Mononuclear cell (primary cell): ENCODE results near the gene ADAM17. TPM values are rescaled to one million over a fixed set of nuclear protein-coding genes. Genes with fewer than 3 reads are reported as not detected.
"Not testable (repeated sequence)": the region's sequence is repeated elsewhere in the genome, so short reads cannot be mapped to it uniquely, and the experiment has no call there.

Experiments
- H3K27me3 ChIP-seq: 2 replicates; pipeline ENCODE4 v1.6.0; 2011; ENCODE audit warnings: low read length, control low read depth; ENCODE audit not compliant: insufficient read depth
- H3K4me1 ChIP-seq: 2 replicates; pipeline ENCODE4 v1.5.1; 2011; ENCODE audit warnings: mild to moderate bottlenecking, low read length, control low read depth; ENCODE audit not compliant: insufficient read depth
- H3K4me3 ChIP-seq: 2 replicates; pipeline ENCODE4 v1.5.1; 2011; ENCODE audit warnings: mild to moderate bottlenecking, low read length, moderate library complexity
- H3K9me3 ChIP-seq: 2 replicates; pipeline ENCODE4 v1.5.1; 2011; ENCODE audit warnings: low read depth, mild to moderate bottlenecking, control low read depth, low read length
- total RNA-seq: library from RNA; depleted of rRNA; stranded (reverse); fragments of >200 nt; gene quantifications from one replicate; pipeline ENCODE4 v1.2.3, GENCODE V29; 2012

Gene ADAM17
- total RNA-seq, 1 donor: 47.2 TPM

DNA sequence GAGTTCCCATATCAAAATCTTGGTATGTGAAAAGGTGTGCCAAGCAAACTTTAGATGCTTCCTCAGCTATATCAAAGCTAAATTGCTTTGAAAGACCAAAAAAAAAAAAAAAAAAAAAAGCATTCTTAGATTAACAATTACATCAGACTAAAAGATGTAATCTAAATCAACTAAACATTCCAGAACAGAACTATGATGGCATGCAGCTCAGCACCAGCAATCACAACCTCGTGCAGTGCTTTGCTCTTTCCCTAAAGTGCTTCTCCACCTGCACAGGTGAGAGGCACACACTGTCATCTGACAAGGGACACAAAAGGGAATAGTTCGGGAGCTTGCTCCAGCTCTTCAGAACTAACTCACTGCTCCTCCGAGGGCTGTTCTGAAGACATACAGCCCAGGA lies 37.5 kb downstream of the ADAM17 start:
- H3K9me3 ChIP-seq: no peaks in the 10 kb centered on the region
- H3K4me1 ChIP-seq: no peaks in the 10 kb centered on the region
- H3K4me3 ChIP-seq: no peak overlapping the region
- no peaks in the 10 kb centered on the region for H3K27me3 ChIP-seq

GRCh38 chr2:9517118-9517782 lies 38.4 kb downstream of the ADAM17 start:
- Histone ChIP-seq H3K4me3 (no peak overlapping the region), H3K27me3 (no peaks in the 10 kb centered on the region), H3K4me1 (no peaks in the 10 kb centered on the region), H3K9me3 (no peaks in the 10 kb centered on the region)

DNA sequence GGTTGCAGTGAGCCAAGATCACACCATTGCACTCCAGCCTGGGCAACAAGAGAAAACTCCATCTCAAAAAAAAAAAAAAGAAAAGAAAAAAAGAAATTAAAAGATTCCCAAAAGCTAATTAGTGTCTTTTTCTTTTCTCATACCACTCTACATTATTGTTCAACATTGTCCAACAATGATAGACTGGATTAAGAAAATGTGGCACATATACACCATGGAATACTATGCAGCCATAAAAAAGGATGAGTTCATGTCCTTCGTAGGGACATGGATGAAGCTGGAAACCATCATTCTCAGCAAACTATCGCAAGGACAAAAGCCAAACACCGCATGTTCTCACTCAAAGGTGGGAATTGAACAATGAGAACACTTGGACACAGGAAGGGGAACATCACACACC lies 41.7 kb downstream of the ADAM17 start:
- not testable (repeated sequence) for H3K4me1 ChIP-seq, H3K27me3 ChIP-seq, H3K9me3 ChIP-seq, H3K4me3 ChIP-seq

GRCh38 chr2:9508931-9509330 lies 46.7 kb downstream of the ADAM17 start:
- no peaks in the 10 kb centered on the region for H3K4me1 ChIP-seq
- H3K9me3 ChIP-seq: no peaks in the 10 kb centered on the region
- H3K4me3 ChIP-seq: no peak overlapping the region
- H3K27me3 ChIP-seq: no peaks in the 10 kb centered on the region

DNA sequence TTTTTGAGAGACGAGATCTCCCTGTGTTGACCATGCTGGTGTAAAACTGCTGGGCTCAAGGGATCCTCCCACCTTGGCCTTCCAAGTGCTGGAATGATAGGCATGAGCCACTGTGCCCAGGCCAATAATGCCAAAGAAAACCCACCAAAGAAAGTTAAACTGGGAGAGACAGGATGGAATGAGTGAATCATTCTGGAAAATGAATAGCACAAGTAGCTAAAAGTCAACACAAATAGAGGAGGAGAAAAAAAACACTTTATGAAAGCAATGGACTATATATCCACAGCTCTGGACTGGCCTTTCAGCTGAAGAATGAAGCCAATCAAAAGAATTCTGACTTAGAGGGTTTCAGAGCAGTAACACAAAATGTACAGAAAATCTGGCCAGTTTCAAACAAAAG lies 57.4 kb downstream of the ADAM17 start:
- Histone ChIP-seq H3K4me1 (no peaks in the 10 kb centered on the region), H3K9me3 (no peaks in the 10 kb centered on the region), H3K4me3 (no peak overlapping the region), H3K27me3 (no peaks in the 10 kb centered on the region)

DNA sequence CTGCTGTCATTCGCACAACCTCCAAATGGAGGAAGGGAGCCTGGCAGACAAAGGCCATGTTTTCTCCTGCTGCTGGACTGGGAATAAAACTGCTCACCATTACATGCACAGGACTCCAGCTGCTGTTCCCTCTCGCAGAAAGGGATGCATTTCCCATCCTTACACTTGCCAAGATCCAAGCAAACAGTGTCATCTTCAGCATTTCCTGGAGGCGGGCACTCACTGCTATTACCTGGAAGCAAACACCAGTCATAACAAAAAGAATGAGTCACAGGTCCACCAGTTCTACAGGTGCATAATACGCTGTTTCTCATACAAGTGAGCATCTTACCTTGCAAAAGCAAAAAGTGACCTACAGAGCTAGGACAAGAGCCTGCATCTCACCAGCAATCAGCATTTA lies 58.6 kb downstream of the ADAM17 start:
- no peak overlapping the region for H3K4me3 ChIP-seq
- H3K4me1 ChIP-seq: no peaks in the 10 kb centered on the region
- H3K27me3 ChIP-seq: no peaks in the 10 kb centered on the region
- H3K9me3 ChIP-seq: no peaks in the 10 kb centered on the region

- no peak overlapping the region for H3K4me3 ChIP-seq
Measured at GRCh38 chr2:9494081-9494480, 61.5 kb downstream of the ADAM17 start.

GRCh38 chr2:9493478-9493877 lies 62.2 kb downstream of the ADAM17 start:
- Histone ChIP-seq H3K9me3 (no peaks in the 10 kb centered on the region), H3K4me1 (no peaks in the 10 kb centered on the region), H3K27me3 (no peaks in the 10 kb centered on the region), H3K4me3 (no peak overlapping the region)

More at GRCh38 chr2:9494081-9494480, 61.5 kb downstream of the ADAM17 start:
- Histone ChIP-seq H3K27me3 (no peaks in the 10 kb centered on the region), H3K9me3 (no peaks in the 10 kb centered on the region), H3K4me1 (no peaks in the 10 kb centered on the region)

- H3K27me3 ChIP-seq: no peaks in the 10 kb centered on the region
- H3K4me1 ChIP-seq: no peaks in the 10 kb centered on the region
- no peaks in the 10 kb centered on the region for H3K9me3 ChIP-seq
- H3K4me3 ChIP-seq: no peak overlapping the region
Measured at GRCh38 chr2:9492927-9493326, 62.7 kb downstream of the ADAM17 start.

DNA sequence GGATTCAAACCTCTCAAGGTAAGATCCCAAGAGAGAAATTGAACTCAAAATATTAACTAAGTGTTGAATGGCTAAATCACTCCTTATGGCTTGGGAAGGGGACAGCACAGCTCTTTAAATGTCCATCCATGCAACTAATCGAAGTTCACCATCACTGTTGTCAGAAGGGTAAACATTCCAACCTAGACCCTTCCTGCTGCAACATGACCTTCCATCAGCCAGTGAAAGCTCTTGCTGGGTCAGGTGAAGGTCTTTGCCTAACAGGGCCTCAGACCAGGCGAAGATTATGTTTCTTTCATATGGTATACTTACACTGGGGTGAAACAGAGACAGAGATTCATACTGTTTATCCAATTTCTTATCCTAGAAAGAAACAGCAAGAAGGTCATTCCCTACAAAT lies 64.8 kb downstream of the ADAM17 start:
- Histone ChIP-seq H3K27me3 (no peaks in the 10 kb centered on the region), H3K4me1 (no peaks in the 10 kb centered on the region), H3K4me3 (no peak overlapping the region), H3K9me3 (no peaks in the 10 kb centered on the region)

GRCh38 chr2:9488583-9489547 lies 66.8 kb downstream of the ADAM17 start:
- Histone ChIP-seq H3K4me3 (no peak overlapping the region), H3K27me3 (no peaks in the 10 kb centered on the region), H3K4me1 (no peaks in the 10 kb centered on the region), H3K9me3 (no peaks in the 10 kb centered on the region)

DNA sequence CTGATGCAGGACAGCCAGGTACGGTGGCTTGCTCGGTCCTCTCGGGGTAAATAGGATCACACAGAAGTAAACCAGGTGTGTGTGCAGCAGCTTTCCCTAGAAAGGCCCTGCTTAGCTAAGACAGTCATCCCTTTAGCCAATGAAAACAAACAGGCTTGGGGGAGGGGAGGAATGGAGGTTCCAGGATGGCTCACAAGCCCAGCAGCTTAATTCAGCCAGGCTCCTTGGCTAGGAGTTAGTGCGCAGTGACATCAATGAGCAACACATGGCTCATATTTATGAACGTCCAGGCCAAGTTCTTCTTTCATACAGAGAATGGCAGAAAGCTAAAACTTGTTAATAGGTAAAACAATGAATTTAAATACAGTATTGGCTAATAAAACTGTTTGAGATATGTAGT lies 71.1 kb downstream of the ADAM17 start:
- no peaks in the 10 kb centered on the region for H3K9me3 ChIP-seq
- no peaks in the 10 kb centered on the region for H3K27me3 ChIP-seq
- H3K4me3 ChIP-seq: no peak overlapping the region
- no peaks in the 10 kb centered on the region for H3K4me1 ChIP-seq

DNA sequence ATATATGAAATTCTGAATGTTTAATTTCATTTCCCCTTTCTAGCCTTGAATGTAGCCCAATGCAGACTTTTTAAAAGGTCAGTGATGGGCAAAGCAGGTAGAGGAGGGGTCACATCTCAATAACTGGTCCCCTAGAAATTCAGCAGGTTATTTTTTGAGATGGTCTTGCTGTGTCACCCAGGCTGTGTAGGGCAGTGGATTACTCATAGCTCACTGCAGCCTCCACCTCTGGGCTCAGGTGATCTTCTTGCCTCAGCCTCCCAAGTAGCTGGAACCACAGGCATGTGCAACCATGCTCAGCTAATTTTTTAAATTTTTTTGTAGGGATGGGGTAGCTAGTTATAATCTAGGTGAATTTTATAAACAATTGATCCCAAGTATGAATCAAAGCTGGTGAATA lies 72.5 kb downstream of the ADAM17 start:
- Histone ChIP-seq H3K27me3 (no peaks in the 10 kb centered on the region), H3K9me3 (no peaks in the 10 kb centered on the region), H3K4me3 (no peak overlapping the region), H3K4me1 (no peaks in the 10 kb centered on the region)

DNA sequence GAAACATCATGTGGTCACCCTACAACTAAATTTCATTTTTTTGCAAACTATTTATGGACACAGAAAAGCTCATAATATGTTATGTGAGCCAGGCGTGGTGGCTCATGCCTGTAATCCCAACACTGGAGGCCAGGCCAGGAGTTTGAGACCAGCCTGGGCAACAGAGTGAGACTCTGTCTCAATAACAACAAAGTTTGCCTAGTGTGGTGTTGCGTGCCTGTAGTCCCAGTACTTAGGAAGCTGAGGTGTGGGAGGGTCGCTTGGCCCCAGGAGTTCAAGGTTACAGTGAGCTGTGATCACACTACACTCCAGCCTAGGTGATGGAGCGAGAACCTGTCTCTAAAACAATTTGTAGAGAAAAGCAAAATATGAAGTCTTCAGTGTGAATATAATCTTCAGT lies 75.5 kb downstream of the ADAM17 start:
- no peaks in the 10 kb centered on the region for H3K9me3 ChIP-seq
- H3K27me3 ChIP-seq: no peaks in the 10 kb centered on the region
- no peak overlapping the region for H3K4me3 ChIP-seq
- H3K4me1 ChIP-seq: peaks cover 18% of the 10 kb centered on the region

DNA sequence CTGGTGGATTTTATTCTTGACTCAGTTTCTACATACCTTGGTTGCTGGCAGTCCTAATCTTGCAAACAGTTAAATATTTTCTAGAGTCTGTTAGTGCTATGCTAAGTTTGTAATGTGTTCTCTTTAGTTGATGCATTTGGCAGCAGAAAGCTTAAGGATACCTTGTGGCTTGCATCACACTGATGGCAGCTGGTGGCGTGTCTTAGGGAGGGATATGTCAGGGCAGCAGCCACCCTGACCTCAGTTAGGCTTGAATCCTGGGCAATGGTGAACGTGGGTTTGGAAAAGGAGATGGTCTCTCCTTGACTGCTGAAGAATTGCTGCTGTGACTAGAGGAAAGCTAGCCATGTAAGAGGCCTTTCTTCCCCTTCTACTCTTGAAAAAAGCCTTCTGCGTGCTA lies 77.1 kb downstream of the ADAM17 start:
- Histone ChIP-seq H3K27me3 (no peaks in the 10 kb centered on the region), H3K4me3 (no peak overlapping the region), H3K4me1 (peaks cover 29% of the 10 kb centered on the region), H3K9me3 (no peaks in the 10 kb centered on the region)

DNA sequence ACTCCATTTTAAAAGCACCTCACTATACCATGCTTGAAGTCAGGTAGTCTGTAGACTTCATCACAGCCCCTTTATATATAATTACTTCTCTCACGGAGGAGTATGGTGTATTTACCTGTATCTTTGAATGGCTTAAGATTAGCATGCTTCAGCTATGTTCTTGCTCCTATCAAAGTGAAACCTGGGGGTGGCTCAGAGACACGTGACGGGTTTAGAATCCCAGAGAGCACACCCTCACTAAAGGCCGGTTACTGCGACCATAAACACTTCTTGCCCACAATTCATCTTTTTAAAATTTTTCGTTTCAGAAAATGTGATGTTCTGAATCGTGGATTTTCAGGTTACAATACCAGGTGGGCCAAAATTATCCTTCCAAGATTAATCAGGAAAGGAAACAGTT lies 77.7 kb downstream of the ADAM17 start:
- H3K9me3 ChIP-seq: no peaks in the 10 kb centered on the region
- peaks cover 33% of the 10 kb centered on the region for H3K4me1 ChIP-seq
- H3K4me3 ChIP-seq: no peak overlapping the region
- H3K27me3 ChIP-seq: no peaks in the 10 kb centered on the region
